Stimulated activated CD8-positive, alpha-beta memory T cell treated with anti-CD3 and anti-CD28 coated beads, Interleukin-15, amount 100 ng/mL, for 48 hours (primary cell): ENCODE data around the gene CXCL14.

ENCODE experiments used
- DNase-seq, 2 donors: peaks; one replicate each; pipeline ENCODE4 v3.0.0-alpha.2; 2020; ENCODE audit warnings: low read depth in 2 of 2

CXCL14 gene

GRCh38 chr5:135596788-135597187 lies 18.0 kb upstream of the CXCL14 start:
- DNase-seq: no peak

GRCh38 chr5:135596157-135596763 lies 17.5 kb upstream of the CXCL14 start:
- DNase-seq: no peak

- DNase-seq: no peak
These were observed 15.7 kb upstream of the CXCL14 start for GRCh38 chr5:135594416-135594960.

- no peak for DNase-seq
These were observed 15.1 kb upstream of the CXCL14 start for GRCh38 chr5:135593886-135594285.

GRCh38 chr5:135593141-135593540 lies 14.3 kb upstream of the CXCL14 start:
- DNase-seq: no peak

- no peak for DNase-seq
These were observed 13.7 kb upstream of the CXCL14 start for GRCh38 chr5:135592312-135593045.

GRCh38 chr5:135591277-135591676 lies 12.5 kb upstream of the CXCL14 start:
- no peak for DNase-seq

- no peak for DNase-seq
These were observed 10.4 kb upstream of the CXCL14 start for GRCh38 chr5:135589152-135589551.

- DNase-seq: no peak
These were observed 9.2 kb upstream of the CXCL14 start for GRCh38 chr5:135587721-135588663.

GRCh38 chr5:135584918-135585317 lies 6.1 kb upstream of the CXCL14 start:
- DNase-seq: no peak

- DNase-seq: no peak
These were observed 5.5 kb upstream of the CXCL14 start for GRCh38 chr5:135584276-135584675.

GRCh38 chr5:135582099-135582781 lies 3.4 kb upstream of the CXCL14 start:
- DNase-seq: no peak

- DNase-seq: no peak
These were observed 496 bp downstream of the CXCL14 start for GRCh38 chr5:135578305-135578684.

GRCh38 chr5:135577421-135577820 lies 1.4 kb downstream of the CXCL14 start:
- no peak for DNase-seq

GRCh38 chr5:135576075-135576599 lies 2.7 kb downstream of the CXCL14 start:
- DNase-seq: no peak

GRCh38 chr5:135574493-135574892 lies 4.3 kb downstream of the CXCL14 start:
- DNase-seq: no peak

GRCh38 chr5:135571902-135572301 lies 6.9 kb downstream of the CXCL14 start:
- DNase-seq: no peak

- no peak for DNase-seq
These were observed 7.7 kb downstream of the CXCL14 start for GRCh38 chr5:135571066-135571609.

- DNase-seq: no peak
These were observed 8.4 kb downstream of the CXCL14 start for GRCh38 chr5:135570453-135570764.

GRCh38 chr5:135569755-135570452 lies 8.9 kb downstream of the CXCL14 start:
- DNase-seq: no peak

GRCh38 chr5:135568923-135569360 lies 9.8 kb downstream of the CXCL14 start:
- DNase-seq: no peak
